SU-DHL-6 (cell line): ENCODE results near the gene HS3ST3A1.

Experiments used
- H2AFZ ChIP-seq: fragments of 200-600 bp; sonication (generic); 2 replicates; pipeline ENCODE4 v1.6.1; 2014; ENCODE audit warnings: low read depth, mild to moderate bottlenecking, moderate library complexity, mixed read lengths, antibody characterized with exemption, low read length; ENCODE audit not compliant: severe bottlenecking
- H3F3A ChIP-seq: fragments of 200-600 bp; shearing (Covaris generic); 2 replicates; pipeline ENCODE4 v1.6.0; 2016; ENCODE audit warnings: antibody characterized with exemption, mild to moderate bottlenecking; ENCODE audit not compliant: insufficient read depth
- H3K27ac ChIP-seq: fragments of 200-600 bp; sonication (generic); 2 replicates; pipeline ENCODE4 v1.5.1; 2016; ENCODE audit warnings: low read depth, mild to moderate bottlenecking, low read length, moderate library complexity, mixed read lengths
- H3K27me3 ChIP-seq: fragments of 200-600 bp; sonication (generic), shearing (Covaris generic); 2 replicates; pipeline ENCODE4 v1.6.0; 2014; ENCODE audit warnings: mild to moderate bottlenecking, low read length
- H3K36me3 ChIP-seq: fragments of 200-600 bp; sonication (generic); 2 replicates; pipeline ENCODE4 v1.6.1; 2014; ENCODE audit warnings: mild to moderate bottlenecking, low read length, mixed read lengths
- H3K4me2 ChIP-seq: fragments of 300-600, 200-600 bp; shearing (Covaris generic), sonication (generic); 2 replicates; pipeline ENCODE4 v1.6.0; 2014; ENCODE audit warnings: low read length, low read depth, mild to moderate bottlenecking; ENCODE audit not compliant: poor library complexity, severe bottlenecking
- H3K4me3 ChIP-seq: fragments of 200-600 bp; sonication (generic); 2 replicates; pipeline ENCODE4 v1.5.1; 2014; ENCODE audit warnings: antibody characterized with exemption, low read length, mild to moderate bottlenecking, mixed read lengths; ENCODE audit not compliant: insufficient read depth, poor library complexity, severe bottlenecking
- H3K79me2 ChIP-seq: fragments of 200-600 bp; sonication (generic); 2 replicates; pipeline ENCODE4 v1.6.1; 2014; ENCODE audit warnings: mild to moderate bottlenecking, low read length, moderate library complexity; ENCODE audit not compliant: insufficient read depth
- H3K9ac ChIP-seq: fragments of 200-600 bp; sonication (generic); 2 replicates; pipeline ENCODE4 v1.7.0; 2014; ENCODE audit warnings: mild to moderate bottlenecking, low read length
- H3K9me2 ChIP-seq: fragments of 200-600 bp; sonication (generic); replicated peaks from 2 replicates; pipeline ENCODE4 v1.6.1; 2014; ENCODE audit warnings: low read length; ENCODE audit not compliant: insufficient read depth
- H3K9me3 ChIP-seq: fragments of 200-600 bp; sonication (generic); 2 replicates; pipeline ENCODE4 v1.6.1; 2014; ENCODE audit warnings: low read length, mixed read lengths; ENCODE audit not compliant: insufficient read depth
- H4K20me1 ChIP-seq: fragments of 200-600 bp; sonication (generic); 2 replicates; pipeline ENCODE4 v1.6.1; 2014; ENCODE audit warnings: low read depth, mild to moderate bottlenecking, antibody characterized with exemption, low read length, moderate library complexity, mixed read lengths
- CTCF ChIP-seq: fragments of 200-600 bp; sonication (generic); IDR thresholded peaks from one replicate; pipeline ENCODE4 v1.5.1; 2017; ENCODE audit warnings: antibody characterized with exemption, mild to moderate bottlenecking, low read length, moderate library complexity; ENCODE audit not compliant: insufficient read depth, poor library complexity, severe bottlenecking
- EZH2phosphoT487 ChIP-seq: fragments of 200-600 bp; sonication (generic), shearing (Covaris generic); conservative IDR thresholded peaks from 2 replicates; pipeline ENCODE4 v1.6.1; 2018; ENCODE audit warnings: mild to moderate bottlenecking, antibody characterized with exemption, low read length, moderate library complexity, mixed read lengths

The HS3ST3A1 gene

GRCh38 chr17:13635951-13636350, 34.2 kb upstream of the HS3ST3A1 start:
- H3K27me3 ChIP-seq = no peaks in the 10 kb centered on the region
- H3K4me3 ChIP-seq = no peak overlapping the region
- no peaks in the 10 kb centered on the region for H3K36me3 ChIP-seq
- H3K4me2 ChIP-seq = no peak overlapping the region
- no peaks in the 10 kb centered on the region for H3F3A ChIP-seq
- H4K20me1 ChIP-seq = no peaks in the 10 kb centered on the region
- no peak overlapping the region for H3K27ac ChIP-seq
- H3K9ac ChIP-seq = no peak overlapping the region
- TF ChIP-seq EZH2phosphoT487 (no peak), CTCF (no peak)
- H3K9me3 ChIP-seq = no peaks in the 10 kb centered on the region
- H3K79me2 ChIP-seq = no peaks in the 10 kb centered on the region
- H3K9me2 ChIP-seq = no peaks in the 10 kb centered on the region
- H2AFZ ChIP-seq = no peak overlapping the region

GRCh38 chr17:13634021-13634420, 32.3 kb upstream of the HS3ST3A1 start:
- H3K9me2 ChIP-seq = no peaks in the 10 kb centered on the region
- H4K20me1 ChIP-seq = no peaks in the 10 kb centered on the region
- no peaks in the 10 kb centered on the region for H3K9me3 ChIP-seq
- H3K27me3 ChIP-seq = no peaks in the 10 kb centered on the region
- no peaks in the 10 kb centered on the region for H3F3A ChIP-seq
- H3K79me2 ChIP-seq = no peaks in the 10 kb centered on the region
- H3K4me2 ChIP-seq = no peak overlapping the region
- no peak for TF ChIP-seq EZH2phosphoT487
- no peak for TF ChIP-seq CTCF
- no peak overlapping the region for H2AFZ ChIP-seq
- H3K27ac ChIP-seq = no peak overlapping the region
- H3K36me3 ChIP-seq = no peaks in the 10 kb centered on the region
- H3K4me3 ChIP-seq = no peak overlapping the region
- no peak overlapping the region for H3K9ac ChIP-seq

GRCh38 chr17:13631529-13631928, 29.8 kb upstream of the HS3ST3A1 start:
- Histone ChIP-seq H4K20me1 (no peaks in the 10 kb centered on the region), H3K4me3 (no peak overlapping the region), H2AFZ (no peak overlapping the region), H3K27me3 (no peaks in the 10 kb centered on the region), H3K9ac (no peak overlapping the region), H3F3A (no peaks in the 10 kb centered on the region), H3K4me2 (no peak overlapping the region), H3K9me2 (no peaks in the 10 kb centered on the region), H3K36me3 (no peaks in the 10 kb centered on the region), H3K9me3 (no peaks in the 10 kb centered on the region), H3K27ac (no peak overlapping the region), H3K79me2 (no peaks in the 10 kb centered on the region)
- no peak for TF ChIP-seq EZH2phosphoT487

- Histone ChIP-seq H3K4me2 (no peak overlapping the region), H3K79me2 (no peaks in the 10 kb centered on the region), H3K27me3 (no peaks in the 10 kb centered on the region), H3F3A (no peaks in the 10 kb centered on the region), H3K36me3 (no peaks in the 10 kb centered on the region), H3K9ac (no peak overlapping the region), H3K27ac (no peak overlapping the region), H3K4me3 (no peak overlapping the region), H2AFZ (no peak overlapping the region), H4K20me1 (no peaks in the 10 kb centered on the region), H3K9me3 (no peaks in the 10 kb centered on the region), H3K9me2 (no peaks in the 10 kb centered on the region)
- TF ChIP-seq EZH2phosphoT487 = no peak
Observed at GRCh38 chr17:13626703-13627102, 25.0 kb upstream of the HS3ST3A1 start.
